Fibroblast of mammary gland (primary cell): ENCODE measurements around the gene RPTOR.

Source experiments
- DNase-seq: peaks from one replicate; pipeline ENCODE4 v3.0.0-alpha.2; 2010; ENCODE audit warnings: low read depth
- H3K4me3 ChIP-seq: 2 replicates; pipeline ENCODE4 v1.5.1; 2011; ENCODE audit warnings: low read depth, mild to moderate bottlenecking, low read length, moderate library complexity; ENCODE audit not compliant: control insufficient read depth
- CTCF ChIP-seq: conservative IDR thresholded peaks from 2 replicates; pipeline ENCODE4 v1.5.1; 2011; ENCODE audit warnings: low read depth, low read length, inconsistent platforms; ENCODE audit not compliant: control insufficient read depth, insufficient read depth

The RPTOR gene

GRCh38 chr17:80781211-80781610 lies 236.6 kb downstream of the RPTOR start:
- DNase-seq, result no peak
- no peak for TF ChIP-seq CTCF
- no peak overlapping the region for H3K4me3 ChIP-seq

- TF ChIP-seq CTCF, result no peak
- H3K4me3 ChIP-seq, result no peak overlapping the region
- DNase-seq, result no peak
Measured at GRCh38 chr17:80781807-80782277, 237.2 kb downstream of the RPTOR start.

GRCh38 chr17:80782536-80783427 lies 238.1 kb downstream of the RPTOR start:
- H3K4me3 ChIP-seq, result no peak overlapping the region
- TF ChIP-seq CTCF, result no peak
- no peak for DNase-seq

- TF ChIP-seq CTCF, result no peak
- DNase-seq, result peak; percentile 67
- H3K4me3 ChIP-seq, result no peak overlapping the region
Measured at GRCh38 chr17:80783486-80783885, 238.8 kb downstream of the RPTOR start.

GRCh38 chr17:80783971-80784370 lies 239.3 kb downstream of the RPTOR start:
- H3K4me3 ChIP-seq, result no peak overlapping the region
- DNase-seq, result no peak
- no peak for TF ChIP-seq CTCF

- TF ChIP-seq CTCF, result no peak
- DNase-seq, result no peak
- H3K4me3 ChIP-seq, result no peak overlapping the region
Measured at GRCh38 chr17:80785477-80786178, 241.0 kb downstream of the RPTOR start.
